HG03045 (cell line): ENCODE measurements around the gene PTGER3.

Experiments
- ATAC-seq: cut with Tn5 transposase; IDR thresholded peaks from one replicate; pipeline ENCODE4 v1.9.1; 2021; ENCODE audit warnings: mild to moderate bottlenecking, moderate library complexity; ENCODE audit not compliant: unreplicated experiment

The PTGER3 gene

DNA sequence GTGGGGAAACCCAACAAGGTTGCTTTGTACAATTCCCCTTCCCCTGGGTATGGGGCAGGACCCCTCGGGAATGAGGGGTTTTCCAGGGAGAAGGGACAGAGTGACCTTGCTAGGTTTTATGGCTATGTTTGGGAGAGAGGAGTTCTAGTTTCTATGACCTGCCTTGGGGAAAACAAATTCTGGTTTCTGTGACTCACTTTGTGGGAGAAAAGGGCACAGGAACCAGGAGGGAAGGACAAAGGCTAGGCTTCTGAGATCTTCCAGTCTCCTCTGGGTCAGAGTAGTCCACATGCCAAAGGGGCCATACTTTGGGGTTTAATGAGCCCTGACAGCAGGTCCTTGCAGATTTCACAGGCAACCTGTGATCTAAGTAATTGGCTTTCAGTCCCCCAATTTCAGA lies 5.5 kb upstream of the PTGER3 start:
- no peak for ATAC-seq

GRCh38 chr1:71049951-71050598 lies 2.5 kb upstream of the PTGER3 start:
- ATAC-seq = peak; percentile 42

DNA sequence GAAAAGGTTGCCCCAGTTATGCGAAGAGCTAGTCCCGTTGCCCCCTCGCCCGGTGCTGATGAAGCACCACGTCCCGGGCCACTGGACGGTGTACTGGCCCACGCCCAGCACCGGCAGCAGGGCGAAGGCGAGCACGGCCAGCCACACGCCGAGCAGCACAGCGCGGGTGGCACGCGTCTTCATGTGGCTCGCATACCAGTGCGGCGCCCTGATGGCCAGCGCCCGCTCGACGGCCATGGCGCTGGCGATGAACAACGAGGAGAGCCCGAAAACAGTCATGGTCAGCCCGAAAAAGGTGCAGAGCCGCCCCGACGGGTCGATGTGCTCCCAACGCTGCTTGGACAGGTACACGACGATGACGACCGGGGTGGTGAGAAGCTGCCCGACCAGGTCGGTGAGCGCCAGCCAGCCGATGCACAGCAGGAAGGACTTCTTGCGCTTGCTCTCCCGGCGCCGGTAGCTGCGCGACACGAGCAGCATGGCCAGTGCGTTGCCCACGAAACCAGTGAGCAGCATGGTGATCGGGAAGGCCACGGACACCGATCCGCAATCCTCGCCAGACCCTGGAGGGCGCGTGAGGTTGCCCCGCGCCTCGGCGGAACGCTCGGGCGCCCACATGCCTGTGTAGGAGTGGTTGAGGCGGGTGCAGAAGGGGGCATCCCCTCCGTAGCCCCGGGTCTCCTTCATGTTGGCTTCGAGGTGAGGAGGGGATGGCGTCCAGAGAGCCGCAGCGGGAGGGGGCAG lies 553 bp downstream of the PTGER3 start:
- no peak for ATAC-seq

GRCh38 chr1:71045463-71046028 lies 2.1 kb downstream of the PTGER3 start:
- no peak for ATAC-seq

DNA sequence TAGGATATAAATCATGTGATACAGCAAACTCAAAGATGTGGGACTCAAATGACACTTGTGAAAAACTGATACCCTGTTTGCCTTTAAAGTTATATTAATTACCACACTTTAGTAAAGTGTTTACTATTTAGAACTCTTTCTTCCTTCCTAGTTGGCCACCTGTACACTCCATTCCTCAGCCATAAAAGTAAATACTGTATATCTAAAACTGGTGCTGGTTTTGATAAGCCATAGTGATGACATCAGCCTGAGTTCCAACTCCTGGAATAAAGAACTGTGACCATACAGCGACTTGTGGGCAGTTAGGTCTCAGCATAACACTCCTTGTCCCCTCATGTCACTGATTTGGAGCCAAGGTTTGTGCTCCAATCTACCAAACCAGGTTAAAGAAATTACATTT lies 2.8 kb downstream of the PTGER3 start:
- ATAC-seq = no peak

GRCh38 chr1:71043065-71043464 lies 4.6 kb downstream of the PTGER3 start:
- no peak for ATAC-seq

- no peak for ATAC-seq
Measured at GRCh38 chr1:71041806-71042205, 5.8 kb downstream of the PTGER3 start.

DNA sequence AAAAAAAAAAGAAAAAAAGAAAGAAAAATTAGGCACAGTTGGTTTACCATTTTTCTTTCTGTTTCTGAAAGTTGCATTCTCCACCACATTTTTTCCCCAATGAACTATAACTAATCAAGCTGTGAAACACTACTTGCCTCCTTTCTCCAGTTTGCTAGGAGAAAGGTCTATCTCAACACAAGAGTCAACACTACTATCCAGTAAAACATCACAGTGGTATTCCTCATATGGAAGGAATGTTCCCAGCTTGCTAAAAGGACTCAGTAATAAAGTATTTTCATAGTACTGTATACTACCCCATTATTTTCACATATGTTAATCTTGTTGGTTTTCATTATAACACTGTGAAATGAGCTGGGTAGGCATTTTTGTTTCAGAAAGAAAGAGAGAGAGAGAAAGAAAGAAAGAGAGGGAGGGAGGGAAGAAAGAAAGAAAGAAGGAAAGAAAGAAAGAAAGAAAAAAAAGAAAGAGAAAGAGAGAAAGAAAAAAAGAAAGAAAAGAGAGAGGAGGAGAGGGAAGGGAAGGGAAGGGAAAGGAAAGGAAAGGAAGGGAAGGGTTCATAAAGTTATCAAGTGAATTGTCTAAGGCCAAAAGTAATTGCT lies 7.9 kb downstream of the PTGER3 start:
- ATAC-seq = no peak

DNA sequence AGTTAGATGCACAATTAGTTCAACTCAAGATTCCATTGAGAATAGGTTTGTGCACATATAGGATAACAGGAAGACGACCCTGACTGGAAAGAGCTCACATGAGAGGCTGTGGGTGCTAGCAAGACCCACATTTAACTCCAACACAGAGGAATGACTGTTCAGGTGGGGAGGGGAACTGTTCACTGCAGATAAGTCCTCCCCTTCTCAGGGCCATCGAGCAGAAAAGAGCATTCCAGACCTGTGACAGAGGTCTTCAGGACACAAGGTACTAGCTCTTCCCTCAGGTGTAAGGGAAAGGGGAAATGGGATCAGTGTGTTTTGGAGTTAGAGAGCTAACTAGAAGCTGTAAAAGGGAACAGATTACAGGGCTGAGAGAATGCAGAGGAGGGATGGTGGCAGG lies 8.7 kb downstream of the PTGER3 start:
- ATAC-seq = no peak

GRCh38 chr1:71037829-71038620 lies 9.6 kb downstream of the PTGER3 start:
- ATAC-seq = no peak

GRCh38 chr1:71037066-71037465 lies 10.6 kb downstream of the PTGER3 start:
- ATAC-seq = no peak

GRCh38 chr1:71033136-71033535 lies 14.5 kb downstream of the PTGER3 start:
- ATAC-seq = no peak

DNA sequence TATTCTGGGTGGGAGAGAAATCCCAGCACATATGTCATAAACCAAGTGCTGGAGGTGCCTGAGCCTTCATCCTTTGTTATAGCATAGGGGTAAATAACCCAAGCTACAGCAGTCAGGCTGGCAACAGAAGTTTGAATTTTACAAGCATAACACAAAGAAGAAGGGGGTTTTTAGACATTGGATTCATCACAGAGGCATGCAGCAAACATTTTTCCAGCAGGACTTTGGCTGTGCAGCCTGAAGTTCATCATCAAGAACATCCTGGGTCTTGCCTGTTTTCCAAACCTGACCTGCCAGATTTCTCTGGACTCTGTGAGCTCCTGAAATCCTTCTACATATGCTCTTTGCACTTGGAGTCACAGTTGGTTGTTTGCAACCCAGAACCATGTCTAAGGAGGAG lies 16.2 kb downstream of the PTGER3 start:
- no peak for ATAC-seq

GRCh38 chr1:71030026-71030425 lies 17.6 kb downstream of the PTGER3 start:
- no peak for ATAC-seq

GRCh38 chr1:71028981-71029380 lies 18.6 kb downstream of the PTGER3 start:
- ATAC-seq = no peak

- ATAC-seq = no peak
Measured at GRCh38 chr1:71027991-71028390, 19.6 kb downstream of the PTGER3 start.

DNA sequence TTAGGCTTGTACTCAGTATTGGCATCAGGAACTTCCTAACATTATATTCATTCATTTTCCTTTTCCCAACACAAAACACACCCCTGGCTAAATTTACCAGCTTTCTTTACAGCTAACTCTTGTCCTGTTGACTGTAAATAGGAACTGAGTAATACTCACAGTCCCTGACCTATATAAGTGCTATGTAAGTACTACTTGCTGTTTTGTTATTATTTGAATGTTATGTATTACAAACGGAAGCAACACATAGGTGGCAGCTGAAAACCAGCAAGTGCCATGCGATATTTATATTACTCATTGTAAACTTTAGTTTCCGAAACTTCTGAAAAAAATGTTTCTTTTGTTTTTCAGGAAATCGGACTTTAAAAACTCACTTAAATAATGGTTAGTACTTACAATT lies 21.5 kb downstream of the PTGER3 start:
- no peak for ATAC-seq

GRCh38 chr1:71023515-71023914 lies 24.1 kb downstream of the PTGER3 start:
- no peak for ATAC-seq

DNA sequence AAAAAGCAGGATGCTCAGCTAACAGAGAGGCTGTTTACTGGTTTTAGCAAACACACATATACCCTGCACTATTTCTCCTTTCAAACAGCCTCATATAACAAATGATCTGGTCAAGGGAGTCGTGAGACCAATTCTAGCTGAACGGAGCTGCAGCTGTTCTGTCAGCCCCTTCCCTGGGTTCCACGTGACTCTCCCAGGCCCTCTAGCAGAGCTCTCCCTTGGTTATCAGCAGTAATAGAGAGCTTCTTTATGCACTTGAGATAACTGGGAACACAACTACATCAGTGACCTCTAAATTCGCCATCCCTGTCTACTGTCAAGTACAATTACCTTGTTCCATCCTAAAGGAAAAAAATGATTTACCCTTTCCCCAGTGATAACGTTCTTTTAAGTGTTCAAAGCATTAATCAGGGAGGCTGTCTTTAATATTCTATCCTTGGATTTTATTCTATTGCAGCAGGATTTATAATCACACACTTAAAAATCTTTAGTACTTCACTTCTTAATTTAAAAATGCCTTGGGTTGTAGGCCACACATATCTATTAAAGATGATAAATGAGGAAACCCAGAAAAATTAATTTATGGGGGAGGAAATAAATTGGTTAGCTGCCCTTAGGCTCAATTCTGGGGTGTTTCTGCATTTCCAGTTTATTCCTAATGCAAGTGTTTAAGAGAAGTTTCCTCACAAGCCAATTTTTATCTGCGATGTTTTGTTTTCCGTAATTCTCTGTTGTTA lies 28.2 kb downstream of the PTGER3 start:
- ATAC-seq = no peak

DNA sequence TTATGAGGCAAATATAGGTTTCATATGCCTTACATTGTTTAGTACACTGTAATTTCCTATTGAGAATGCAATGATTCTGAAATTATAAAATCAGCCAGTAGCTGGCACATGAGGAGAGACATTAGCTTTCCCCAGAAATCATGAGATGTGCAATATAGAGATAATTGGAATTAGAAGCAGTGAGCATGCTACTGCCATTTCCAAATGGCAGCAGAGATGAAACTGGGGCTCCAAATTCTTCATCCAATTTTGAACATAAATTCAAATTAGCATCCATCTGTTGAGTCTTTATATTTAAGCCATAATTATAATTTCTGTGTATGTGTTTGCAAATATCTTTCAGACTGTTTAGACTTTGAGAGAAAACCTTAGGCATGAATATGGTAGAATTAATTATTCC lies 28.8 kb downstream of the PTGER3 start:
- no peak for ATAC-seq

DNA sequence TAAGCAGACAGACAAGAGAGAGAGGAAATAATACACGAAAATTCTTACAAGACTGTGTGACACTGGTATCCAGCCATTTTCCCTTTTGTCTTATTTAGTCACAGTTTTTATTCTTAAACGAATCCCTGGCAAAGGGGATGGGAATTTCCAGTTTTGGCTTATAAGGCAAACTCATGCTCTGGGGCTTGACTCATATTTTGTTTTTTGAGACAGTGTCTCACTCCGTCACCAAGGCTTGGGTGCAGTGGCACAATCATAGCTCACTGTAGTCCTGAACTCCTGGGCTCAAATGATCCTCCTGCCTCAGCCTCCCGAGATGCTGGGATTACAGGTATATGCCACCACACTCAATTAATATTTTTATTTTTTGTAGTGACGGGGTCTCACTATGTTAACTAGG lies 31.9 kb downstream of the PTGER3 start:
- ATAC-seq = no peak
